OCI-LY3 (cell line): ENCODE results near the gene MEOX1.

Experiments used
- EZH2phosphoT487 ChIP-seq: fragments of 200-600 bp; shearing (Covaris generic); IDR thresholded peaks from 2 replicates; pipeline ENCODE4 v1.6.1; 2018; ENCODE audit warnings: antibody characterized with exemption, mixed run types, low read depth
- TF ChIP-seq, protein P1 (sequence below): fragments of 200-600, 300-600 bp; sonication (generic); IDR thresholded peaks from 2 replicates; pipeline ENCODE4 v1.5.1; 2014; ENCODE audit warnings: antibody characterized with exemption, low read length, low read depth

DNA sequence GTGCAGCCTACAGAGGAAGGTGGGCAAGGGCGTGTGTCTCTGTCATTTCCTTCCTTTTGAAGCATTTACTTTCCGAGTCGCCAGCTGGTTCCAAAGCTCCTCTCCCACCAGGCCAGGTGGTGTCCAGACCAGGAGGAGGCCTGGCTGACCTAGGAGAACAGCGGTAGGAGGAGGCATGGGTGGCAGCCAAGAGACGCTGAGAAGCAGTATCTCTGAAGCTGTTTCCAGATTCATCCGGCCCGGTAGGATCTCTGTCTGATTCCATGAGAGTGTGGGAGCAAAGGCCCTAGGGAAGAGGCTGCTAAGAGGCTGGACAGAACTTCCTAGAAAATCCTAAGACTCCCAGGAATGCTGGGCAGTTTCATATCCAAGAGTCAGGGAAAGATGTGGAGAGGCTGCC lies 20.3 kb downstream of the MEOX1 start:
- TF ChIP-seq, protein P1, sequence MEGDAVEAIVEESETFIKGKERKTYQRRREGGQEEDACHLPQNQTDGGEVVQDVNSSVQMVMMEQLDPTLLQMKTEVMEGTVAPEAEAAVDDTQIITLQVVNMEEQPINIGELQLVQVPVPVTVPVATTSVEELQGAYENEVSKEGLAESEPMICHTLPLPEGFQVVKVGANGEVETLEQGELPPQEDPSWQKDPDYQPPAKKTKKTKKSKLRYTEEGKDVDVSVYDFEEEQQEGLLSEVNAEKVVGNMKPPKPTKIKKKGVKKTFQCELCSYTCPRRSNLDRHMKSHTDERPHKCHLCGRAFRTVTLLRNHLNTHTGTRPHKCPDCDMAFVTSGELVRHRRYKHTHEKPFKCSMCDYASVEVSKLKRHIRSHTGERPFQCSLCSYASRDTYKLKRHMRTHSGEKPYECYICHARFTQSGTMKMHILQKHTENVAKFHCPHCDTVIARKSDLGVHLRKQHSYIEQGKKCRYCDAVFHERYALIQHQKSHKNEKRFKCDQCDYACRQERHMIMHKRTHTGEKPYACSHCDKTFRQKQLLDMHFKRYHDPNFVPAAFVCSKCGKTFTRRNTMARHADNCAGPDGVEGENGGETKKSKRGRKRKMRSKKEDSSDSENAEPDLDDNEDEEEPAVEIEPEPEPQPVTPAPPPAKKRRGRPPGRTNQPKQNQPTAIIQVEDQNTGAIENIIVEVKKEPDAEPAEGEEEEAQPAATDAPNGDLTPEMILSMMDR = no peak
- TF ChIP-seq EZH2phosphoT487 = no peak
